GM23338 (cell line): ENCODE measurements around the gene RTKN. TPM values are rescaled to one million over a fixed set of nuclear protein-coding genes. Genes with fewer than 3 reads are reported as not detected.

Experiments
- ATAC-seq: fragments of 200-7000 bp; cut with Tn5 transposase; 3 replicates; pipeline ENCODE4 v1.9.1; 2020
- DNase-seq: peaks from one replicate; pipeline ENCODE4 v3.0.0-alpha.2; 2015; ENCODE audit warnings: low spot score
- H2AFZ ChIP-seq: fragments of 200-600 bp; sonication (generic); 2 replicates; pipeline ENCODE4 v1.8.0; 2016; ENCODE audit warnings: antibody characterized with exemption, mild to moderate bottlenecking, moderate library complexity
- H3F3A ChIP-seq: fragments of 200-600 bp; sonication (generic); replicated peaks from 2 replicates; pipeline ENCODE4 v1.8.0; 2017; ENCODE audit warnings: antibody characterized with exemption, mixed run types, low read depth
- H3K27ac ChIP-seq: fragments of 200-600 bp; sonication (generic); 2 replicates; pipeline ENCODE4 v1.6.1; 2016; ENCODE audit warnings: low read depth
- H3K27me3 ChIP-seq: fragments of 200-600 bp; sonication (generic); 2 replicates; pipeline ENCODE4 v1.8.0; 2016; ENCODE audit warnings: mild to moderate bottlenecking, mixed run types, moderate library complexity; ENCODE audit not compliant: insufficient read depth
- H3K36me3 ChIP-seq: fragments of 200-600 bp; sonication (generic); 2 replicates; pipeline ENCODE4 v1.8.0; 2016; ENCODE audit warnings: mild to moderate bottlenecking; ENCODE audit not compliant: insufficient read depth
- H3K4me1 ChIP-seq: fragments of 200-600 bp; sonication (generic); 2 replicates; pipeline ENCODE4 v1.8.0; 2016; ENCODE audit warnings: mild to moderate bottlenecking, moderate library complexity; ENCODE audit not compliant: insufficient read depth
- H3K4me2 ChIP-seq: fragments of 200-600 bp; sonication (generic); 2 replicates; pipeline ENCODE4 v1.7.1; 2017; ENCODE audit warnings: mixed run types
- H3K4me3 ChIP-seq: fragments of 200-600 bp; sonication (generic); 2 replicates; pipeline ENCODE4 v1.6.1; 2016; ENCODE audit warnings: mixed run types
- H3K79me2 ChIP-seq: fragments of 200-600 bp; sonication (generic); replicated peaks from 2 replicates; pipeline ENCODE4 v1.8.0; 2017; ENCODE audit warnings: mild to moderate bottlenecking; ENCODE audit not compliant: insufficient read depth
- H3K9me2 ChIP-seq: fragments of 200-600 bp; sonication (generic); 2 replicates; pipeline ENCODE4 v1.8.0; 2017; ENCODE audit not compliant: insufficient read depth
- H4K20me1 ChIP-seq: fragments of 200-600 bp; sonication (generic); replicated peaks from 2 replicates; pipeline ENCODE4 v1.8.0; 2017; ENCODE audit warnings: mild to moderate bottlenecking; ENCODE audit not compliant: insufficient read depth
- H3K27ac Mint-ChIP-seq: 2 replicates; pipeline ENCODE4 v1.8.0; 2020; ENCODE audit warnings: inconsistent platforms, mild to moderate bottlenecking, moderate library complexity, mixed read lengths
- H3K27me3 Mint-ChIP-seq: 3 replicates; pipeline ENCODE4 v1.8.0; 2022; ENCODE audit warnings: low read depth, mild to moderate bottlenecking, moderate library complexity, mixed read lengths, inconsistent platforms; ENCODE audit not compliant: insufficient read depth, poor library complexity
- H3K36me3 Mint-ChIP-seq: 3 replicates; pipeline ENCODE4 v1.8.0; 2021; ENCODE audit warnings: low read depth, mild to moderate bottlenecking, inconsistent platforms, moderate library complexity, mixed read lengths
- H3K4me1 Mint-ChIP-seq: 3 replicates; pipeline ENCODE4 v1.8.0; 2020; ENCODE audit warnings: mild to moderate bottlenecking, inconsistent platforms, mixed read lengths
- H3K4me3 Mint-ChIP-seq: 3 replicates; pipeline ENCODE4 v1.8.0; 2021; ENCODE audit warnings: moderate library complexity, mild to moderate bottlenecking, inconsistent platforms, mixed read lengths
- H3K9me3 Mint-ChIP-seq: 3 replicates; pipeline ENCODE4 v1.8.0; 2020; ENCODE audit warnings: moderate library complexity, mild to moderate bottlenecking, inconsistent platforms, mixed read lengths
- CREB1 ChIP-seq: fragments of 250-450 bp; sonication (Bioruptor Pico); IDR thresholded peaks from 2 replicates; pipeline ENCODE4 v1.5.0; 2020; ENCODE audit warnings: low read depth, mild to moderate bottlenecking, moderate library complexity
- CTCF ChIP-seq, 2 experiments: fragments of 200-600 bp in 1 of 2; sonication (generic) in 1 of 2; conservative IDR thresholded peaks; 2 replicates each; pipeline versions ENCODE4 v1.5.1 to v1.6.1; 2016 to 2017; ENCODE audit warnings: antibody characterized with exemption in 2 of 2, low read depth in 2 of 2, mild to moderate bottlenecking in 2 of 2, moderate library complexity in 1 of 2
- ETS1 ChIP-seq: IDR thresholded peaks from 2 replicates; pipeline ENCODE4 v1.6.1; 2016; ENCODE audit warnings: antibody characterized with exemption
- EZH2 ChIP-seq: fragments of 200-600 bp; sonication (generic); IDR thresholded peaks from one replicate; pipeline ENCODE4 v1.8.0; 2017; ENCODE audit warnings: antibody characterized with exemption, mild to moderate bottlenecking, low read depth; ENCODE audit not compliant: unreplicated experiment
- EZH2phosphoT487 ChIP-seq: fragments of 200-600 bp; sonication (generic); IDR thresholded peaks from one replicate; pipeline ENCODE4 v1.8.1; 2018; ENCODE audit warnings: antibody characterized with exemption; ENCODE audit not compliant: unreplicated experiment
- JUNB ChIP-seq: IDR thresholded peaks from one replicate; pipeline ENCODE4 v1.6.1; 2016; ENCODE audit warnings: antibody characterized with exemption; ENCODE audit not compliant: unreplicated experiment
- NANOG ChIP-seq: IDR thresholded peaks from 2 replicates; pipeline ENCODE4 v1.6.1; 2016; ENCODE audit warnings: antibody characterized with exemption, borderline replicate concordance
- POLR2AphosphoS5 ChIP-seq: IDR thresholded peaks from 2 replicates; pipeline ENCODE4 v1.6.1; 2016; ENCODE audit warnings: antibody characterized with exemption, low read depth
- REST ChIP-seq: IDR thresholded peaks from one replicate; pipeline ENCODE4 v1.6.1; 2018; ENCODE audit warnings: antibody characterized with exemption; ENCODE audit not compliant: unreplicated experiment
- STAT1 ChIP-seq: IDR thresholded peaks from one replicate; pipeline ENCODE4 v1.6.1; 2016; ENCODE audit warnings: antibody characterized with exemption; ENCODE audit not compliant: unreplicated experiment
- ZNF114 ChIP-seq: fragments of 250-450 bp; sonication (Bioruptor Pico); IDR thresholded peaks from 2 replicates; pipeline ENCODE4 v1.5.0; 2020; ENCODE audit warnings: mild to moderate bottlenecking, moderate library complexity
- ZNF331 ChIP-seq: fragments of 250-450 bp; sonication (Bioruptor Pico); IDR thresholded peaks from 2 replicates; pipeline ENCODE4 v1.5.0; 2020; ENCODE audit warnings: low read depth, mild to moderate bottlenecking, moderate library complexity
- polyA plus RNA-seq: library from polyadenylated mRNA; unstranded; fragments of >200 nt; fragmentation: Nextera tagmentation; extraction: Ambion mirVana; gene quantifications from 2 replicates; pipeline ENCODE4 v1.2.1, GENCODE V29; 2016
- total RNA-seq: library from RNA; depleted of rRNA; stranded (reverse); fragments of >200 nt; shearing (Covaris generic); gene quantifications from 2 replicates; pipeline ENCODE4 v1.2.3, GENCODE V29; 2014
- TF ChIP-seq, protein P1 (sequence below): fragments of 250-450 bp; sonication (Bioruptor Pico); IDR thresholded peaks from 2 replicates; pipeline ENCODE4 v1.5.0; 2020; ENCODE audit warnings: mild to moderate bottlenecking, moderate library complexity

RTKN gene
- total and polyA plus RNA-seq, 2 experiments from 2014 or later: 24.5 to 50.0 TPM

GRCh38 chr2:74450570-74451190 lies 8.9 kb upstream of the RTKN start:
- Histone ChIP-seq H3K9me2 (no peaks in the 10 kb centered on the region), H3K79me2 (no peaks in the 10 kb centered on the region; the same call in 1 of the 2 replicates), H3K4me3 (no peak overlapping the region), H4K20me1 (no peaks in the 10 kb centered on the region), H3K4me2 (no peak overlapping the region), H2AFZ (no peak overlapping the region), H3K4me1 (peaks cover 4% of the 10 kb centered on the region; the same call in 1 of the 2 replicates), H3K36me3 (no peaks in the 10 kb centered on the region), H3F3A (peaks cover 9% of the 10 kb centered on the region; the same call in 1 of the 2 replicates), H3K27me3 (no peaks in the 10 kb centered on the region), H3K27ac (no peak overlapping the region)
- ATAC-seq (no peak), DNase-seq (no peak)
- Mint-ChIP-seq H3K4me3 (no peak overlapping the region), H3K4me1 (peaks cover 6% of the 10 kb centered on the region), H3K27me3 (peaks cover 10% of the 10 kb centered on the region), H3K27ac (no peak overlapping the region), H3K9me3 (no peaks in the 10 kb centered on the region; the same call in 2 of the 3 replicates), H3K36me3 (no peaks in the 10 kb centered on the region)
- TF ChIP-seq REST: no peak
- TF ChIP-seq JUNB: no peak
- no peak for TF ChIP-seq NANOG
- TF ChIP-seq POLR2AphosphoS5: no peak
- no peak for TF ChIP-seq ZNF114 (CRISPR knock-in tag)
- no peak for TF ChIP-seq STAT1
- no peak for TF ChIP-seq ZNF331
- TF ChIP-seq, protein P1, sequence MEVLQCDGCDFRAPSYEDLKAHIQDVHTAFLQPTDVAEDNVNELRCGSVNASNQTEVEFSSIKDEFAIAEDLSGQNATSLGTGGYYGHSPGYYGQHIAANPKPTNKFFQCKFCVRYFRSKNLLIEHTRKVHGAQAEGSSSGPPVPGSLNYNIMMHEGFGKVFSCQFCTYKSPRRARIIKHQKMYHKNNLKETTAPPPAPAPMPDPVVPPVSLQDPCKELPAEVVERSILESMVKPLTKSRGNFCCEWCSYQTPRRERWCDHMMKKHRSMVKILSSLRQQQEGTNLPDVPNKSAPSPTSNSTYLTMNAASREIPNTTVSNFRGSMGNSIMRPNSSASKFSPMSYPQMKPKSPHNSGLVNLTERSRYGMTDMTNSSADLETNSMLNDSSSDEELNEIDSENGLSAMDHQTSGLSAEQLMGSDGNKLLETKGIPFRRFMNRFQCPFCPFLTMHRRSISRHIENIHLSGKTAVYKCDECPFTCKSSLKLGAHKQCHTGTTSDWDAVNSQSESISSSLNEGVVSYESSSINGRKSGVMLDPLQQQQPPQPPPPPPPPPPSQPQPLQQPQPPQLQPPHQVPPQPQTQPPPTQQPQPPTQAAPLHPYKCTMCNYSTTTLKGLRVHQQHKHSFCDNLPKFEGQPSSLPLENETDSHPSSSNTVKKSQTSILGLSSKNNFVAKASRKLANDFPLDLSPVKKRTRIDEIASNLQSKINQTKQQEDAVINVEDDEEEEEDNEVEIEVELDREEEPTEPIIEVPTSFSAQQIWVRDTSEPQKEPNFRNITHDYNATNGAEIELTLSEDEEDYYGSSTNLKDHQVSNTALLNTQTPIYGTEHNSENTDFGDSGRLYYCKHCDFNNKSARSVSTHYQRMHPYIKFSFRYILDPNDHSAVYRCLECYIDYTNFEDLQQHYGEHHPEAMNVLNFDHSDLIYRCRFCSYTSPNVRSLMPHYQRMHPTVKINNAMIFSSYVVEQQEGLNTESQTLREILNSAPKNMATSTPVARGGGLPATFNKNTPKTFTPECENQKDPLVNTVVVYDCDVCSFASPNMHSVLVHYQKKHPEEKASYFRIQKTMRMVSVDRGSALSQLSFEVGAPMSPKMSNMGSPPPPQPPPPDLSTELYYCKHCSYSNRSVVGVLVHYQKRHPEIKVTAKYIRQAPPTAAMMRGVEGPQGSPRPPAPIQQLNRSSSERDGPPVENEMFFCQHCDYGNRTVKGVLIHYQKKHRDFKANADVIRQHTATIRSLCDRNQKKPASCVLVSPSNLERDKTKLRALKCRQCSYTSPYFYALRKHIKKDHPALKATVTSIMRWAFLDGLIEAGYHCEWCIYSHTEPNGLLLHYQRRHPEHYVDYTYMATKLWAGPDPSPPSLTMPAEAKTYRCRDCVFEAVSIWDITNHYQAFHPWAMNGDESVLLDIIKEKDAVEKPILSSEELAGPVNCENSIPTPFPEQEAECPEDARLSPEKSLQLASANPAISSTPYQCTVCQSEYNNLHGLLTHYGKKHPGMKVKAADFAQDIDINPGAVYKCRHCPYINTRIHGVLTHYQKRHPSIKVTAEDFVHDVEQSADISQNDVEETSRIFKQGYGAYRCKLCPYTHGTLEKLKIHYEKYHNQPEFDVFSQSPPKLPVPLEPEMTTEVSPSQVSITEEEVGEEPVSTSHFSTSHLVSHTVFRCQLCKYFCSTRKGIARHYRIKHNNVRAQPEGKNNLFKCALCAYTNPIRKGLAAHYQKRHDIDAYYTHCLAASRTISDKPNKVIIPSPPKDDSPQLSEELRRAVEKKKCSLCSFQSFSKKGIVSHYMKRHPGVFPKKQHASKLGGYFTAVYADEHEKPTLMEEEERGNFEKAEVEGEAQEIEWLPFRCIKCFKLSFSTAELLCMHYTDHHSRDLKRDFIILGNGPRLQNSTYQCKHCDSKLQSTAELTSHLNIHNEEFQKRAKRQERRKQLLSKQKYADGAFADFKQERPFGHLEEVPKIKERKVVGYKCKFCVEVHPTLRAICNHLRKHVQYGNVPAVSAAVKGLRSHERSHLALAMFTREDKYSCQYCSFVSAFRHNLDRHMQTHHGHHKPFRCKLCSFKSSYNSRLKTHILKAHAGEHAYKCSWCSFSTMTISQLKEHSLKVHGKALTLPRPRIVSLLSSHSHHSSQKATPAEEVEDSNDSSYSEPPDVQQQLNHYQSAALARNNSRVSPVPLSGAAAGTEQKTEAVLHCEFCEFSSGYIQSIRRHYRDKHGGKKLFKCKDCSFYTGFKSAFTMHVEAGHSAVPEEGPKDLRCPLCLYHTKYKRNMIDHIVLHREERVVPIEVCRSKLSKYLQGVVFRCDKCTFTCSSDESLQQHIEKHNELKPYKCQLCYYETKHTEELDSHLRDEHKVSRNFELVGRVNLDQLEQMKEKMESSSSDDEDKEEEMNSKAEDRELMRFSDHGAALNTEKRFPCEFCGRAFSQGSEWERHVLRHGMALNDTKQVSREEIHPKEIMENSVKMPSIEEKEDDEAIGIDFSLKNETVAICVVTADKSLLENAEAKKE: no peak
- no peak for TF ChIP-seq EZH2phosphoT487
- TF ChIP-seq CTCF (conservative IDR thresholded peaks at IDR 0.05; ENCODE audit: low read depth in 2 of 2): no peak
- TF ChIP-seq CREB1 (CRISPR knock-in tag): no peak
- TF ChIP-seq ETS1: no peak
- no peak for TF ChIP-seq EZH2
